PC-3 (cell line): ENCODE measurements around the gene CRYL1.

Experiments
- EZH2 ChIP-seq: fragments of 300-600 bp; sonication (generic); IDR thresholded peaks from one replicate; pipeline ENCODE4 v1.6.1; 2017; ENCODE audit warnings: antibody characterized with exemption, mild to moderate bottlenecking, low read length; ENCODE audit not compliant: unreplicated experiment
- TF ChIP-seq, protein P1 (sequence below): fragments of 300-600 bp; sonication (generic); conservative IDR thresholded peaks from 2 replicates; pipeline ENCODE4 v1.5.1; 2017; ENCODE audit warnings: antibody characterized with exemption, low read depth, mild to moderate bottlenecking, low read length

DNA sequence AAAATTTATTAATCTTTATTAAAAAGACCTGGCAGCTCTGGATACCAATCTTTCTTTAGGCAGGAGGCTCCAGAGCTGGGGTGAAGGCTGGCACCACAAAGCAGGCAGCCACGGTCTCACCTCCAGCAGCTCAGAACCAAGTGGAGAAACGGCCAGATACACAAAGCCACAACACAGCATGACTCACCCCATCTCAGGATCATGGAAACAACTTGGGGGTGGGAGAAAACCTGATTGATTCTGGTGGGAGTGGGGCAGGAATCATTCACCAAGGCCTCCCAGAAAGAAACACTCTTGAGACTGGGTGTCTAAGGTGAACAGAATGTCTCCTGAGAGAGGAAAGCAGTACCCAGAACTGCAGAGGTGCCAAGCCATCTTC, 64.2 kb downstream of the CRYL1 start:
- TF ChIP-seq, protein P1, sequence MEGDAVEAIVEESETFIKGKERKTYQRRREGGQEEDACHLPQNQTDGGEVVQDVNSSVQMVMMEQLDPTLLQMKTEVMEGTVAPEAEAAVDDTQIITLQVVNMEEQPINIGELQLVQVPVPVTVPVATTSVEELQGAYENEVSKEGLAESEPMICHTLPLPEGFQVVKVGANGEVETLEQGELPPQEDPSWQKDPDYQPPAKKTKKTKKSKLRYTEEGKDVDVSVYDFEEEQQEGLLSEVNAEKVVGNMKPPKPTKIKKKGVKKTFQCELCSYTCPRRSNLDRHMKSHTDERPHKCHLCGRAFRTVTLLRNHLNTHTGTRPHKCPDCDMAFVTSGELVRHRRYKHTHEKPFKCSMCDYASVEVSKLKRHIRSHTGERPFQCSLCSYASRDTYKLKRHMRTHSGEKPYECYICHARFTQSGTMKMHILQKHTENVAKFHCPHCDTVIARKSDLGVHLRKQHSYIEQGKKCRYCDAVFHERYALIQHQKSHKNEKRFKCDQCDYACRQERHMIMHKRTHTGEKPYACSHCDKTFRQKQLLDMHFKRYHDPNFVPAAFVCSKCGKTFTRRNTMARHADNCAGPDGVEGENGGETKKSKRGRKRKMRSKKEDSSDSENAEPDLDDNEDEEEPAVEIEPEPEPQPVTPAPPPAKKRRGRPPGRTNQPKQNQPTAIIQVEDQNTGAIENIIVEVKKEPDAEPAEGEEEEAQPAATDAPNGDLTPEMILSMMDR = no peak
- no peak for TF ChIP-seq EZH2
